GM10266 (cell line): ENCODE results near the gene LMAN1L.

Source experiments
- DNase-seq: peaks from one replicate; pipeline ENCODE4 v3.0.0; 2012; ENCODE audit errors: extremely low spot score
- TF ChIP-seq, protein P1 (sequence below): IDR thresholded peaks from 2 replicates; pipeline ENCODE4 v1.5.1; 2012; ENCODE audit warnings: mild to moderate bottlenecking, low read depth; ENCODE audit not compliant: control insufficient read depth, insufficient read depth; ENCODE audit errors: missing control alignments

LMAN1L gene

DNA sequence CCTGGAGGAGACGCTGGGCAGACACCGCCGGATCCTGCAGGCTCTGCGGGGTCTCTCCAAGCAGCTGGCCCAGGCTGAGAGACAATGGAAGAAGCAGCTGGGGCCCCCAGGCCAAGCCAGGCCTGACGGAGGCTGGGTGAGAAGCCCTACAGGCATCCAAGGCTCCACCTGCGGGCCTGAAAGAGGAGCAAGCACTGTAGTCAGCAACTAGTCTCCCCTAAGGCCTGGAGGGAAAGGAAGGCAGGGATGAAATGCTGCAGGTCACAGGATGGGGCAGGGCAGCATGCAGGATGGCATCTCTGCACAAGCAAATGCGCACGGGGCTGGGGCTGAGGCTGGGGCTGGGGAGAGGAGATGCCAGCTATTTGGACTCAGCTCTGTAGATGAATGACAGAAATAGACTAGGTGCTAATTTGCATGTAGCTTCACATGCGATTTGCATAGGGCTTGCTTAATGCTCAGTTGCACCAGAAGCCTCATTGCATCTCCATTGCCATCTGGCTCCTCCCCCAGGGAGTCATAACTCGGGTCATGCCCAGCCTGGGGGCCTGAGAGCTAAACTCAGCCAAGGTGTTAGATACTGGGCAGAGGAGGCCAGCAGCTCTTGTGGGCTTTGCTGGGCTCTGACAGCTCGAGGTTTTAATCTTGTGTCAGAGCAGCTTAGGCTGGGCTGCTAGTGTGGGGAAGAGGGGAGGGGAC lies 8.6 kb downstream of the LMAN1L start:
- peak; percentile 64 for DNase-seq

DNA sequence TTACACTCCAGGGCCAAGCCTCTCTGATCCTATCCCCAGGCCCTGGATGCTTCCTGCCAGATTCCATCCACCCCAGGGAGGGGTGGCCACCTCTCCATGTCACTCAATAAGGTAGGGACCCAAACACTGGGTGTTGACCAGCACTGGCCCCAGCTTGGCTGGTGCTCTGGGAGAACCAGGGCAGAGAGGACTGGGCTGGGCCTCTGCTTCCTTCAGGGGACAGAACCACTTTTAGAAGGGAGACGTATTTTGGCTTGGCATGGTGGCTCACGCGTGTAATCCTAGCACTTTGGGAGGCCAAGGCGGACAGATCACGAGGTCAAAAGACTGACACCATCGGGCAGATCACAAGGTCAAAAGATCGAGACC lies 9.1 kb downstream of the LMAN1L start:
- TF ChIP-seq, protein P1, sequence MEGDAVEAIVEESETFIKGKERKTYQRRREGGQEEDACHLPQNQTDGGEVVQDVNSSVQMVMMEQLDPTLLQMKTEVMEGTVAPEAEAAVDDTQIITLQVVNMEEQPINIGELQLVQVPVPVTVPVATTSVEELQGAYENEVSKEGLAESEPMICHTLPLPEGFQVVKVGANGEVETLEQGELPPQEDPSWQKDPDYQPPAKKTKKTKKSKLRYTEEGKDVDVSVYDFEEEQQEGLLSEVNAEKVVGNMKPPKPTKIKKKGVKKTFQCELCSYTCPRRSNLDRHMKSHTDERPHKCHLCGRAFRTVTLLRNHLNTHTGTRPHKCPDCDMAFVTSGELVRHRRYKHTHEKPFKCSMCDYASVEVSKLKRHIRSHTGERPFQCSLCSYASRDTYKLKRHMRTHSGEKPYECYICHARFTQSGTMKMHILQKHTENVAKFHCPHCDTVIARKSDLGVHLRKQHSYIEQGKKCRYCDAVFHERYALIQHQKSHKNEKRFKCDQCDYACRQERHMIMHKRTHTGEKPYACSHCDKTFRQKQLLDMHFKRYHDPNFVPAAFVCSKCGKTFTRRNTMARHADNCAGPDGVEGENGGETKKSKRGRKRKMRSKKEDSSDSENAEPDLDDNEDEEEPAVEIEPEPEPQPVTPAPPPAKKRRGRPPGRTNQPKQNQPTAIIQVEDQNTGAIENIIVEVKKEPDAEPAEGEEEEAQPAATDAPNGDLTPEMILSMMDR, result no peak
- no peak for DNase-seq

More for the DNA sequence above, 8.6 kb downstream of the LMAN1L start:
- TF ChIP-seq, protein P1, result no peak

DNA sequence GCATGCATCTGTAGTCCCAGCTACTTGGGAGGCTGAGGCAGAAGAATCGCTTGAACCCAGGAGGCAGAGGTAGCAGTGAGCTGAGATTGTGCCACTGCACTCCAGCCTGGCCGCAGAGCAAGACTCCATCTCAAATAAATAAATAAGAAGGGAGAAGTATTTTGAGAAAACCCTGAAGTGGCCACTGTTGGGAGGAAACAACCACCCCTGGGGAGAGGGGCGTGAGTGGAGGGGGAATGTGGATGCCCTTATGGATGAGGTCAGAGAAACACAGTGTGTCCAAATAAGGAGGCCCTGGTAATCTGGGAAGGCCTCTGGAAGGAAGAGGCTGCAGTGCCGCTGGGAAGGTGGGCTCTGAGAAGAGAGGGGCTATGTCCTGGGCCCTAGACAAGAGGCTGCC lies 9.6 kb downstream of the LMAN1L start:
- TF ChIP-seq, protein P1, result no peak

DNA sequence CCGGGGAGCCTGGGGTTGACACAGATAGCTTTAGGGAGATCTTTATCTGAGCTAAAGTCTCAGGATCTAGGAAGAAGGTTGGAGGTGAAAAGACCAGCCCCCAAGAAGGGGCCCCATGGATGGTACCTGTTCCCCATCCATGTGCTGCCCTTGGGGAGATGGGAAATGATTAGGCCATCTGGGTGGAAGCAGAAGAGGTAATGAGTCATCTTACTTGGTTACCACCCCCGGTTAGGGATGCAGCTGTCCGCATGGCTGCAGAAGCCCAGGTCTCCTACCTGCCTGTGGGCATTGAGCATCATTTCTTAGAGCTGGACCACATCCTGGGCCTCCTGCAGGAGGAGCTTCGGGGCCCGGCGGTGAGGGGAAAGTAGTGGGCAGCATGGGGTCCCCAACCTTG lies 10.7 kb downstream of the LMAN1L start:
- DNase-seq, result no peak
- TF ChIP-seq, protein P1, result no peak

More for the DNA sequence above, 9.6 kb downstream of the LMAN1L start:
- DNase-seq, result no peak

DNA sequence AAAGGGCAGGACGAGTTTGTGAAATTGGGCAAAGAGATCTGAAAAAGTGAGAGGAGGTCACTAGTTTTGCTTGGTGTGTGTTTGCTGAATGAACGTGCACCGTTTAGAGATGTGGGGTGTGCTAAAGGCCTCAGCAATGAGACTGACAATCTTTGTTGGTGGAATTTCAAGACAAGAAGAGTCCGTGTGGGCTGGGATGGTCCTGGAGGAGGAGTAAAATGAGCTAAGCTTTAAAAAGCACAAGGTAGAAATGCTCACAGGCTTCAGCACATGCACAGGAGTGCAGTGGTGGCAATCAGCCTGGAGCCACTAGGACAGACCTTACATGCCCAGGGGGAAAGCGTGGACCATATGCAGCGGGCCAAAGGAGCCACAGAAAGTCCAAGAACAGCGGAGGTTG lies 12.3 kb downstream of the LMAN1L start:
- TF ChIP-seq, protein P1, result no peak
- no peak for DNase-seq

DNA sequence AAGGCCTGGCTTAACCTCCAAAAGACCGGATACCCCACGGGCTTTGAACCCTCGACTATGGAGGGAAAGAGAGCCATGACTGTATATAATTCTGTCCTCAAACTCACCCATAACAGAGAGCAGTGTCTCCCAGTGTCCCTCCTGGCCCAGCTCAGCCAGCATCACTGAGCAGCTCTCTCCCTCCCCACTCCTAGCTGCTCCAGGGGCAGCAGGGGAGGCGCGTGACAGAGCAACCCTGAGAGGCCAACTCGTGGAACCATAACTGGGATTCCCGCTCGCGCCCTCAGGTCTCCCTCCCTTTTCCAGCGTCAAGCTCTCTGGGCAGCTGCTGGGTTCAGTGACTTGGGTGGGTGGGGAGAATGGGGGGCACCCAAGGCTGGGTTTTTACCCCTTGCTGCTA lies 13.2 kb downstream of the LMAN1L start:
- DNase-seq, result no peak
- TF ChIP-seq, protein P1, result no peak

DNA sequence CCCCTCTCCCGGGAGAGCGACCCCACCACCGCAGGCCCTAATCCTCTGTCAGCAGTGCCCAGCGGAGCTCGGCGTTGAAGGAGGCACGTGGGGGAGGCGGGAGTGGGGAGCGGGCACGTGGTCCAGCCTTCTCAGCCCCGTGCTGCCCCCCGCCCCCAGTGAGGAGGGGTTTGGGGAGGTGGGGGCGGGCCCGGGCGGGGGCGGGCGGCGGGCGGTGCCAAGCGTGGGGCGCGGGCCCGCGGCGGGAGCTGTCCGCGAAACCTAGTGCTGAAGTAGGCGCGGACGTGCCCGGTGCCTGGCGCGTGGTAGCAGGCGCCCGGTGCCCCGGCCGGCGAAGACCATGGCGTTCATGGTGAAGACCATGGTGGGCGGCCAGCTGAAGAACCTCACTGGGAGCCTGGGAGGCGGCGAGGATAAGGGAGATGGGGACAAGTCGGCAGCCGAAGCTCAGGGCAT lies 13.8 kb downstream of the LMAN1L start, which contains the start of gene CPLX3:
TSS of gene CPLX3 (plus strand) at position 264 of the 456 bp plus-strand sequence. CDS start at position 341, 77 bp downstream.
- DNase-seq, result peak; percentile 64
- TF ChIP-seq, protein P1, result no peak
